HepG2 (cell line): ENCODE measurements around the gene MTIF2. TPM values are rescaled to one million over a fixed set of nuclear protein-coding genes. Genes with fewer than 3 reads are reported as not detected.

ENCODE experiments used
- ATM ChIP-seq: fragments of 450-650 bp; IDR thresholded peaks from 2 replicates; pipeline ENCODE4 v1.7.1; 2017; ENCODE audit warnings: mild to moderate bottlenecking, borderline replicate concordance
- CHD4 ChIP-seq: fragments of 200-600 bp; sonication (generic); IDR thresholded peaks from 2 replicates; pipeline ENCODE4 v1.7.0; 2017; ENCODE audit warnings: mild to moderate bottlenecking, low read length, borderline replicate concordance
- GPBP1L1 ChIP-seq: sonication (generic); formaldehyde crosslinking; IDR thresholded peaks from 2 replicates; pipeline ENCODE4 v1.5.0; 2020; ENCODE audit warnings: mild to moderate bottlenecking, missing genetic modification reagents
- LRRFIP1 ChIP-seq: sonication (generic); formaldehyde crosslinking; conservative IDR thresholded peaks from 2 replicates; pipeline ENCODE4 v1.4.0; 2020; ENCODE audit warnings: missing genetic modification reagents
- NFIB ChIP-seq: sonication (generic); formaldehyde crosslinking; IDR thresholded peaks from 2 replicates; pipeline ENCODE4 v1.9.0; 2021; ENCODE audit warnings: missing genetic modification reagents, mild to moderate bottlenecking, borderline replicate concordance
- NFKB2 ChIP-seq: sonication (generic); formaldehyde crosslinking; IDR thresholded peaks from 2 replicates; pipeline ENCODE4 v1.4.0; 2020; ENCODE audit warnings: missing genetic modification reagents, borderline replicate concordance
- POLR2G ChIP-seq: fragments of 200-400 bp; formaldehyde crosslinking; IDR thresholded peaks from 2 replicates; pipeline ENCODE4 v1.6.1; 2018; ENCODE audit warnings: mild to moderate bottlenecking, low read depth, low read length, moderate library complexity
- TP53 ChIP-seq: sonication (generic); formaldehyde crosslinking; conservative IDR thresholded peaks from 2 replicates; pipeline ENCODE4 v1.4.0; 2020; ENCODE audit warnings: missing genetic modification reagents
- ZHX2 ChIP-seq, 2 experiments: sonication (generic) in 1 of 2; formaldehyde crosslinking in 1 of 2; IDR thresholded peaks; 2 replicates each; pipeline versions ENCODE4 v1.6.1 to v1.9.0; 2014 to 2022; ENCODE audit warnings: antibody characterized with exemption in 1 of 2, borderline replicate concordance in 1 of 2, inconsistent platforms in 1 of 2, low read depth in 1 of 2, missing genetic modification reagents in 1 of 2
- ZNF501 ChIP-seq: sonication (generic); formaldehyde crosslinking; IDR thresholded peaks from 2 replicates; pipeline ENCODE4 v1.5.1; 2020; ENCODE audit warnings: mild to moderate bottlenecking, moderate library complexity, missing genetic modification reagents
- ZNF609 ChIP-seq: sonication (generic); formaldehyde crosslinking; IDR thresholded peaks from 2 replicates; pipeline ENCODE4 v1.4.0; 2020; ENCODE audit warnings: mild to moderate bottlenecking, missing genetic modification reagents, borderline replicate concordance
- ZNF615 ChIP-seq: sonication (generic); formaldehyde crosslinking; IDR thresholded peaks from 2 replicates; pipeline ENCODE4 v1.5.0; 2020; ENCODE audit warnings: mild to moderate bottlenecking, missing genetic modification reagents, borderline replicate concordance
- polyA plus RNA-seq, 8 experiments: library from polyadenylated mRNA; depleted of rRNA in 3 of 8; stranded (reverse) in 7 of 8; unstranded in 1 of 8; fragments of >200 nt; fragmentation: Illumina TruSeq in 4 of 8; extraction: Trizol in 4 of 8; gene quantifications; 2 replicates each; pipeline versions ENCODE4 v1.2.1 to v1.2.3, GENCODE V29; 2011 to 2016; ENCODE audit warnings: low read depth in 4 of 8, missing spikeins in 1 of 8, mixed read lengths in 1 of 8; ENCODE audit not compliant: insufficient read depth in 1 of 8
- total RNA-seq, 5 experiments: library from RNA; depleted of rRNA; stranded (reverse); fragments of >200 nt; fragmentation: Illumina TruSeq; extraction: Trizol; gene quantifications; 2 replicates each; pipeline ENCODE4 v1.2.3, GENCODE V29; 2016; ENCODE audit warnings: low read depth in 1 of 5

MTIF2 gene
- total and polyA plus RNA-seq, 2 of the 13 experiments (the other 11 are each of a cell fraction or from before 2014, with no cell fraction given): 32.1 to 92.1 TPM

GRCh38 chr2:55232084-55232862, 36.8 kb downstream of the MTIF2 start, which contains the start of the genes CLHC1 and RPS27A (continued):
- TF ChIP-seq ZNF609 (peak; percentile 20; the same call in 1 of the 2 replicates), ZNF615 (CRISPR knock-in tag) (peak; percentile 83; the same call in 1 of the 2 replicates), LRRFIP1 (CRISPR knock-in tag) (no peak), GPBP1L1 (no peak), TP53 (CRISPR knock-in tag) (no peak), POLR2G (peak; percentile 95), CHD4 (no peak), NFKB2 (CRISPR knock-in tag) (peak; percentile 87), NFIB (no peak), ATM (no peak), ZHX2 (IDR thresholded peaks at IDR 0.05; ENCODE audit: low read depth) (peak; percentile 62; the same call in 1 of the 2 replicates), ZHX2 (CRISPR knock-in tag; IDR thresholded peaks at IDR 0.05; ENCODE audit: borderline replicate concordance) (0 out of 2 replicates have a peak, but pooled peaks have one; percentile 44), ZNF501 (CRISPR knock-in tag) (peak; percentile 88; the same call in 1 of the 2 replicates)
